Heart left ventricle (tissue), 16 donors: Measurements from ENCODE around the gene TMEM170B. TPM values are rescaled to one million over a fixed set of nuclear protein-coding genes. Genes with fewer than 3 reads are reported as not detected.
A peak's percentile ranks its signal among the peaks of the same experiment; 100 is the strongest.

Experiments used
- ATAC-seq, 4 donors: fragments of 200-7000 bp; cut with Tn5 transposase; one replicate each; pipeline ENCODE4 v1.9.1; 2020 to 2022; ENCODE audit warnings: moderate library complexity in 4 of 4, mild to moderate bottlenecking in 3 of 4, moderate number of reproducible peaks in 1 of 4
- DNase-seq, 5 donors: peaks; one replicate each; pipeline ENCODE4 v3.0.0-alpha.2; 2020
- H3K27ac ChIP-seq, 12 donors: fragments of 200-600 bp; sonication (generic) in 4 of 12; one replicate each; pipeline versions ENCODE4 v1.5.0 to v1.8.0; 2016 to 2022; ENCODE audit warnings: mild to moderate bottlenecking in 2 of 12
- H3K27me3 ChIP-seq, 9 donors: fragments of 200-600 bp; sonication (generic) in 2 of 9; one replicate each; pipeline versions ENCODE4 v1.5.1 to v1.8.0; 2016 to 2022; ENCODE audit warnings: mild to moderate bottlenecking in 3 of 9
- H3K36me3 ChIP-seq, 9 donors: fragments of 200-600 bp; sonication (generic) in 2 of 9; one replicate each; pipeline versions ENCODE4 v1.5.0 to v1.8.0; 2018 to 2022; ENCODE audit warnings: mild to moderate bottlenecking in 2 of 9
- H3K4me1 ChIP-seq, 12 donors: fragments of 200-600 bp; sonication (generic) in 4 of 12; one replicate each; pipeline versions ENCODE4 v1.5.0 to v1.8.0; 2016 to 2022; ENCODE audit warnings: mild to moderate bottlenecking in 3 of 12
- H3K4me3 ChIP-seq, 12 donors: fragments of 200-600 bp; sonication (generic) in 4 of 12; one replicate each; pipeline versions ENCODE4 v1.5.0 to v1.8.0; 2017 to 2022; ENCODE audit warnings: mild to moderate bottlenecking in 9 of 12, moderate library complexity in 4 of 12
- H3K9me3 ChIP-seq, 12 donors: fragments of 200-600 bp; sonication (generic) in 4 of 12; one replicate each; pipeline versions ENCODE4 v1.5.0 to v1.8.0; 2016 to 2022; ENCODE audit warnings: mild to moderate bottlenecking in 1 of 12
- CTCF ChIP-seq, 12 donors: fragments of 200-600 bp; sonication (generic) in 4 of 12; IDR thresholded peaks; one replicate each; pipeline versions ENCODE4 v1.5.0 to v1.8.0; 2018 to 2022; ENCODE audit warnings: antibody characterized with exemption in 12 of 12, mild to moderate bottlenecking in 5 of 12
- POLR2A ChIP-seq, 2 donors: fragments of 450-650 bp; IDR thresholded peaks; one replicate each; pipeline ENCODE4 v1.6.1; 2017; ENCODE audit warnings: antibody characterized with exemption in 2 of 2, mild to moderate bottlenecking in 2 of 2, moderate library complexity in 2 of 2
- WGBS, 4 donors: extraction: QIAGEN DNeasy Blood & Tissue Kit in 2 of 4; methylation state at CpG; one replicate each; pipeline versions ENCODE4 v1.1.5 to v1.1.7; 2013 to 2018; 5-methylcytosine and 5-hydroxymethylcytosine counted together
- intact Hi-C, 10 donors: fragments of 100-400 bp; cut with DNase I; formaldehyde crosslinking; loops; one replicate each; pipeline versions ENCODE4 v1.11.1 to v1.14.2; 2022
- polyA plus RNA-seq, 2 donors: library from polyadenylated mRNA; stranded (reverse); fragments of 200-250 nt; gene quantifications; one replicate each; pipeline ENCODE4 v1.2.3, GENCODE V29; 2013
- total RNA-seq, 9 donors: library from RNA; depleted of rRNA in 2 of 9; stranded (reverse); fragments of >200 nt in 2 of 9; fragmentation: NEBNext Ultra II Directional in 3 of 9; extraction: Animal tissue kit (Norgen Biotek cat#: 25700) in 3 of 9; gene quantifications; one replicate each; pipeline versions ENCODE4 v1.1.0 to v1.2.4, GENCODE V29; 2016 to 2023
- donor health status: ischemic (EF 13 %, LVEDD 7.1; RV severe dilation, severe dysfunction).
- donor health status: healthy with polysubstance abuse.
- donor health status: DM: no; HTN: yes; CAD: no.
- donor health status: DM: no; HTN: no; CAD: no.
- donor health status: ischemic (EF 25% LVEDD 6.9; RV normal size, moderate dysfunction).
- donor health status: ischemic (EF 25% LVEDD 5.7; RV mildly dilated, moderate dysfunction).
- donor health status: healthy.
- donor health status: DM: yes; HTN: yes; CAD: no.
- donor health status: ischemic (EF 35%, LVEDD 5.7; RV mildly dilated, moderate dysfunction).
- donor health status: nonischemic (EF 11% LVEDD 7.7; RV severe dilation, severe dysfunction).
- donor health status: DM: yes; HTN: yes; CAD: no.
- donor health status: PGD.
- donor health status: ischemic (EF 29% LVEDD 5.4; RV normal size, mild dysfunction).
- donor health status: nonischemic (EF 23%, LVEDD 6.1; RV moderate dilation, normal function).

Gene TMEM170B
- total and polyA plus RNA-seq, 11 donors, result 1.0 to 5.9 (median 3.9) TPM

DNA sequence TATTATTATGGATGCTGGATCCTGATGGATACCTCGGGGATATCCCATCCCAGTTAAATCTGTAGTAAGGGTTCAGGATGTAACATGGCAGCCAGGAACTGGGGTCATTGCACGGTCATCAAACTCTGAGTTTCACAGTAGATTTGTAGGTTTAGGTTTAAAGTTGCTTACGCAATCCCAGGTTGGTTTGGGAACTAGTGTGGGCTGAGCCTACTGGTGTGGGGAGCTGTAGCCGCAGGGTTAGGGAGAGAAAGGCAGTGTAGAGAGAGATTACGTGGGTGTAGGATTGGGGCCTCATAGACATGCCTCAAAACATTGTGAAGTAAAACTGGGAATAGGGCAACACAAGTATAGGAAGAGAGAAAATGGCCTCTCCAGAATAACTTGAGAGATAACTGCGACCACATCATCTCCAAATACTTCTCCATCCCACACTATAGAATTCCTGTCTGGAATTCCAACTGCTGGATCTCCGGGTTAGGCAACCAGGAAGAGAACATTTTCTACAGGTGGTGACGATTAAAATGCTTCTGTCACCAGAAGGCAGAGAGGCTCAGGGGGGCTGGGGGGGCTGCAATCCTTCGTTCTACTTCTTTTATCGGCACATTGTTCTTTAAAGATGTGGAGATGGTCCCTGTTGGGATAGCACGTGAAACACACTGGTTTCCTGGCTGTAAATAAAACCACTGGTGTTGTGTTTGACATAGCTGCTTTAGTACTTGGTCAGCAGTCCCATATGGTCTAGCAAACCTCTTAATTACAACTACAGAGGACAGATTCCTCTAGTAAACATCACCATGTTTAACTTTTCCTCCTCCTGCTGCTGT is 44.9 kb upstream of the TMEM170B start:
- intact Hi-C loops, result loop anchor here in 9 of 10 donors (5.0 to 10.0 kb wide), 7 partner anchors 82 to 538 kb away; partner anchors contain the start of gene NEDD9 (in 1 of the 9)
- 88 to 92% (median 89%) methylated on average over 11 of the region's 11 CpGs for WGBS, 4 donors

DNA sequence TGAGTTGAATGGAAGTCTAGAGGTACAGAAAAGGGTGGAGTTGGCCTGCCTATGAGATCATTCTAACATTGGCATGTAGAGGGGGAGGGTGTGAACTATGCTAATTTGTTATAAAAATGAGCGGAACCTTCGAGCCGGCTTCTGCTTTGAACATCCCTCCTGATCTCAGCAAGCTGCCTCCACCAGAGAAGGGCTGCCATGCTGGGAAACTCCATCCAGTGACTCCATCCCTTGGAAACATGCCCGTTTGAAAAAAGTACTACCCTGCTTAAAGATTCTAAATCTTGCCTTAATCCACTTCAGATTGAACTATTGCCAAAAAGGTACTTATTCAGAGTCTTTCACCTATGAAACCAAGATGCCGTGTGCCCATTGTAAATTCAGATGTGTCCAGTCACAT is 43.6 kb upstream of the TMEM170B start:
- no peak for TF ChIP-seq CTCF (IDR thresholded peaks at IDR 0.05)
- TF ChIP-seq POLR2A (IDR thresholded peaks at IDR 0.05), result no peak
- H3K27me3 ChIP-seq, result no peaks in the 10 kb centered on the region
- no peaks in the 10 kb centered on the region for H3K36me3 ChIP-seq
- DNase-seq, result no peak
- H3K27ac ChIP-seq, result no peak overlapping the region
- H3K9me3 ChIP-seq, result no peaks in the 10 kb centered on the region
- WGBS, 4 donors, result 75 to 95% (median 85%) methylated on average over 4 to 5 of the region's 5 CpGs
- intact Hi-C loops, result loop anchor here in 9 of 10 donors (2.0 to 10.0 kb wide), 8 partner anchors 81 to 539 kb away; partner anchors contain the start of gene NEDD9 (in 1 of the 9)
- ATAC-seq, result no peak
- H3K4me3 ChIP-seq, result no peak overlapping the region
- peaks cover 0 to 23% (median 6%) of the 10 kb centered on the region in 12 donors for H3K4me1 ChIP-seq

More for the DNA sequence above, 44.9 kb upstream of the TMEM170B start:
- H3K27ac ChIP-seq, result no peak overlapping the region
- H3K36me3 ChIP-seq, result no peaks in the 10 kb centered on the region
- TF ChIP-seq CTCF (IDR thresholded peaks at IDR 0.05), result no peak
- no peak for TF ChIP-seq POLR2A (IDR thresholded peaks at IDR 0.05)
- no peaks in the 10 kb centered on the region for H3K9me3 ChIP-seq
- ATAC-seq (no peak), DNase-seq (no peak)
- H3K4me3 ChIP-seq, result no peak overlapping the region
- H3K4me1 ChIP-seq, result peaks cover 0 to 23% (median 6%) of the 10 kb centered on the region in 12 donors
- H3K27me3 ChIP-seq, result no peaks in the 10 kb centered on the region

DNA sequence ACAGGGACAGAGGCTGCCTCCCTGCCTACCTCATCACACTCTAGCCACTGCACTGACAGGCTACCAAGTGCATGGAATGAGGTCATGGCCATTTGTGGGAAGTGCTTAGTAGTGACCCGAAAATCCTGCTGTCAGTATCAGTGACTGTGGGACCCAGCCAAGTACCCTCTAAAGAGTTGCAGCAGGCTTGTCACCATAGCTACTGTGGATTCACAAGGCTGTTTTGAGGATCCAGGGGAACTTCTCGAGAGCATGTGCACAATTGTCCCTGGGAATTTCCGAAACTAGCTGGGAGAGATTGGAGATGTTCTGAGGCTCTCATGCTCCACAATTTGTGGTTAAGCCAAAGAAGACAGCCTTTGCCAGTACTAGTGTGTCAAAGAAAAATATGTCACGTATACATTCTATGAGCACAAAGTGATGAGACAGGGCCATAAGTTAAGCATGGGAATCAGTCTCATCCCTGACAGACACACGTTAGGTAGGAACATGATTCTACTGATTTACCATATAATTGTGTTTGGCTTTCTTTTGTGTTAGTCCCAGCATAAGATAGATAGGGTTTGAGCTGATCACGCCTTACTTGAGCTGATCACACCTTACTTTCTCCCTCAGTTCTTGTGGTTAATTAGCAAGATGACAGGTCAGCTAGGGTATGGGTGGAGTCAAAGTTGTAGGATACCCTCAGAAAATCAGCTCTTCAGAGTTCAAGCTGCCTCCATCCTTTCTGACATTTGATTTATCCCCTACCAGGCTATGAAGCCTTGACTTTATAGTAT is 42.6 kb upstream of the TMEM170B start:
- Histone ChIP-seq H3K4me3 (no peak overlapping the region), H3K27me3 (no peaks in the 10 kb centered on the region), H3K4me1 (peaks cover 0 to 23% (median 6%) of the 10 kb centered on the region in 12 donors), H3K9me3 (no peaks in the 10 kb centered on the region), H3K36me3 (no peaks in the 10 kb centered on the region), H3K27ac (peak overlapping the region in 2 of 12 donors; percentile 12 to 52)
- no peak for TF ChIP-seq POLR2A (IDR thresholded peaks at IDR 0.05)
- TF ChIP-seq CTCF (IDR thresholded peaks at IDR 0.05), result no peak
- 54 to 86% (median 56%) methylated on average over 6 of the region's 6 CpGs for WGBS, 4 donors
- intact Hi-C loops, result loop anchor here (2.0 to 10.0 kb wide), 12 partner anchors 80 to 543 kb away; partner anchors contain the start of gene NEDD9 (in 1 of the 10)
- ATAC-seq, result peak in 3 of 4 donors; percentile 54 to 84 (median 70)
- DNase-seq, result peak in 1 of 5 donors; percentile 32
